Inflammatory macrophage treated with lipopolysaccharide for 4 hours (primary cell): Measurements from ENCODE around the gene PRKCA.
"Not testable (repeated sequence)": the region's sequence is repeated elsewhere in the genome, so short reads cannot be mapped to it uniquely, and the experiment has no call there.

Source experiments
- DNase-seq: peaks from one replicate; pipeline ENCODE4 v3.0.0-alpha.2; 2020

The PRKCA gene

GRCh38 chr17:66292353-66292752 is 10.1 kb upstream of the PRKCA start:
- DNase-seq = no peak

DNA sequence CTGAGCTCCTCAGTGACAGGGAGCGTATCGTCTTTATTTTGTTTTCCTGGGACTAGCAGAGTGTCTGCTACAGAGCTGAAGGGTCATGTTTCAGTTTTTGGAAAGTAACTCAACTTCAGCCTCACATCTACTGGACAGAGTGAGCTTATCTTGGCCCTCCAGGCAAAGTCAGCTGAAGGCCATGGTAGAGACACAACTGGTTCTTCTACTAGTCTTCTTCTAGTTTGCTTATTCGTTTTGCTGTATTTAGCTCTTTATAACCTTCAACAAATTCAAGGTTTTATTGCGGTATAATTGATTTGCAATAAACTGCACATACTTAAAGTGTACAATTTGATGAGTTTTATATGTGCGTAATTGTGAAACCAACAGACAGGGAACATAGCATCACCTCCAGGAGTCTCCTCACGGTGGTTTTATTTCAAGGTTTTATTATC is 6.1 kb upstream of the PRKCA start:
- no peak for DNase-seq

DNA sequence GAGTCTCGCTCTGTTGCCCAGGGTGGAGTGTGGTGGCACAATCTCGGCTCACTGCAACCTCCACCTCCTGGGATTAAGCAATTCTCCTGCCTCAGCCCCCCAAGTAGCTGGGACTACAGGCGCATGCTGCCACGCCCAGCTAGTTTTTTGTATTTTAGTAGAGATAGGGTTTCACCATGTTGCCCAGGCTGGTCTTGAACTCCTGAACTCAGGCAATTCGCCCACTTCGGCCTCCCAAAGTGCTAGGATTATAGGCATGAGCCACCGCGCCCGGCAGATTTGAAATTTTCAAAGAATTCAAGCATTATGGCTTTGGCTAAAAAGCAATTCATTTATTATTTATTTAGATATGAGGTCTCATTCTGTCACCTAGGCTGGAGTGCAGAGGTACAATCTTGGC is 5.0 kb upstream of the PRKCA start:
- not testable (repeated sequence) for DNase-seq

GRCh38 chr17:66299711-66300110 is 2.7 kb upstream of the PRKCA start:
- no peak for DNase-seq

GRCh38 chr17:66300956-66301355 is 1.5 kb upstream of the PRKCA start:
- DNase-seq = no peak

DNA sequence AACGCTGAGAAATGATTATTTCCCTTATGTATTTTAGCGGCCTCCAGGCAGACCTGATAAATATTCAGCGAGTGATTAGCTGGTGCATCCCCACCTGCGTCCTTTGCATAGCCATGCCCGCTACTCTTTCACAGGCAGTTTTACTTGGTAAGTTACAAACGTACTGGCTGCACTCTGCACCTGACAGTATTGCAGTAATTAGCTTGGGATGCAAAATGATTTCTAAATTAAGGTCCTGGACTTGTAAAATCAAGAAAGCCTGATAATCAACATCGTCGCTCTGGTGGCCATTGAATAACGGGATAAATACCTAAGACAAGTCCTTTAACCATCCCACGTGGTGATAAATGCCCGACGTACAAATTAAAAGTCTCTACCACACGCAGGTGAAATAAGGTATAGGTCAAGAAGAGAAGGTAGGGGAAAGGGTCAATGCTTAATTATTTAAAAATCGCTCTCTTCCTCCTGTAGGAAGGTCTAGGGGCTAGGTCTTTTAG is 998 bp upstream of the PRKCA start:
- DNase-seq = no peak

DNA sequence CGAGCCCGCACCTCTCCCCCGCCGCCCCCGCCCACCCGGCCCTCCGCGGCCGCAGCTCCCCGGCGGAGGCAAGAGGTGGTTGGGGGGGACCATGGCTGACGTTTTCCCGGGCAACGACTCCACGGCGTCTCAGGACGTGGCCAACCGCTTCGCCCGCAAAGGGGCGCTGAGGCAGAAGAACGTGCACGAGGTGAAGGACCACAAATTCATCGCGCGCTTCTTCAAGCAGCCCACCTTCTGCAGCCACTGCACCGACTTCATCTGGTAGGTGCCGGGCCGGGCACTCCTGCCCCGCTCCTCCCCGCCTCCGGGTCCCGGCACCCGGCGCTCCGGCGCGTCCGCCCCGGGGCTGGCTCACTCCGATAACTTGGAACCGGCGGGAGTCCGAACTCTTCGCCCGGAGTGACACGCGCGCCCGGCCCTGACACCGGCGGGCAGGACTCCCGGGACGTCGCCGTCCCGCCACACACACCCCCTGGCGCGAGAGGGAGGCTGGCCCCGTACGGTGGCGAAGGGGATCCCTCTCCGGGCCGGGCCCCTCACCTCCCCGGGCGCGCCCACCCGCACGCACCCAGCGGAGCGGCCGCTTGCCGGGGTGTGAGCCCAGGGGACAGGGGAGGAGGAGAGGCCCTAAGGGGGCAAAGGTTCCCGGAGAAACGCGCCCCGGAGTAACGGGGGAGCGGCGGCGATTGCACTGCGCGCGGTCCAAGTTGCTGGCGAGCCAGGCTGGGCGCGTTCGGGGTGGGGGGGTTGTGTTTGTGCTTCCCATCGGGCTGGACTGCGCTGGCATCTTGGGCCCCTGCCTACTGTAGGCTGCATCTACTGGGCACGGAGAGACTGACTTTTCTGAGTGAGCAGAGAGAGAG is 581 bp downstream of the PRKCA start:
- DNase-seq = peak; percentile 37

GRCh38 chr17:66304304-66305174 is 2.1 kb downstream of the PRKCA start:
- no peak for DNase-seq

- no peak for DNase-seq
Measured at GRCh38 chr17:66306446-66306845, 4.0 kb downstream of the PRKCA start.

DNA sequence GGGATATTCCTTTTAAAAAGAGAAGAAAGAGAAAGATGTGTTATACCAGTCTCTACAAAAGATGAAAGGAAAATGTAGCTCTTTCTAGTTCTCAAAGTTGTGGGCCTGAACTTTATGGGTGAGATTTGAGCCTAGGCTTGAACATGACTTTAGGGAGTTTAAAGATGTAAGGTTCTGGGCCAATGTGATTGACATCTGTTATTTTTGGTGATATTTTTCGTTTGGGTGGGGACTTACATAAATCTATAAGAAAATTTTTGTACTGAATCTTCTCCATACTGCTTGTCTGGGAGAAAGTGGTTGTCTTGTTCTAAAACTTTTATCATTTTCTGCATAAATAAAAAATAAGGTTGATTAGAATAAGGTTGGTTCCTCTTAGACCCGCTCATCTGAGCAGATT is 4.8 kb downstream of the PRKCA start:
- DNase-seq = no peak

DNA sequence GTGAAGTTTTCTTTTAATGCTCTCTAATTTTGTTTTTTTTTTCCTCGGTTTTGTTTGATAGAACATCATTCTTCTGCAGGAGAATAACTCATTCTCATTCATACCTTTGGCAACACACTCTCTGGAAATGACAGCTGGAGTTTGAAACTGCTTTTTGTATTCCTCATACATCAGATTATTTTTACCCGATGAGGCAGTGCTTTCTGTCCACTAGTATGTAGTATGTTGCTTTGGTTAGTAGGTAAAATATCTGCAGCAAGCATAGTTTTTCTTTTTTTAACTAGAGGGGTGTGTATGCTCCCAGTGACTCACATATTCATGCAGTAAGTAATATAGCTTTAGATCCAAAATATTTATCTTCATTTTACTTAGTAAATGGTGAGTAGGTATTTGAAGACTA is 6.4 kb downstream of the PRKCA start:
- DNase-seq = no peak

- DNase-seq = no peak
Measured at GRCh38 chr17:66309793-66310192, 7.4 kb downstream of the PRKCA start.

DNA sequence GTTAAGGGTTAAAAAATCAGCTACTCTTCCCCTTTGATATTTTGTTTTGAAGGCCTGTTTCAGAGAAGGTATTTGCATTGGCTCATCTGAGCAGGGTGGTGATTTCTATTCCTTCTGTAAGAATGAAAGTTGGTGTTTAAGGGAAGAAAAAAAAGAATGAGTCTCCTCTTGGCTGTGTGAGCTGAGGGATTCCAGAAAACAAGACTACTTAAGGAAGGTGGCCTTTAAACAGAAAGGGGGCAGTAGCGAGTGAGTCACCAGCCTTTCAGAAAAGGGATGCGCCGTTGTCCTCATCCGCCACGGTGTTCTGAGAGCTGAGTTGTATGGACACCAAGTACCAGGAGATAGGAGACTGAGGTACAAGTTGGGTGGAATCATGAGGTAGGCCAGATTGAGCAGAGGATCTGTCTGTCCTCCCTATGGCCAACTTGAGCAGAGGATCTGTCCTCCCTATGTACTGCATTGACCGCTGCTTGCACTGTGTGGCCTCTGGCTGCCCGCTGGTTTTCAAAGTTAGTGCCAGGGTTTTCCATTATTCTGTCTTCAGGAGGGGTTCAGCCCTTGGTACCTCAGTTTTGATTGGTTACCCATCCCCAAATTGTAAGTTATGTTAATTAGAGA is 8.2 kb downstream of the PRKCA start:
- DNase-seq = no peak

DNA sequence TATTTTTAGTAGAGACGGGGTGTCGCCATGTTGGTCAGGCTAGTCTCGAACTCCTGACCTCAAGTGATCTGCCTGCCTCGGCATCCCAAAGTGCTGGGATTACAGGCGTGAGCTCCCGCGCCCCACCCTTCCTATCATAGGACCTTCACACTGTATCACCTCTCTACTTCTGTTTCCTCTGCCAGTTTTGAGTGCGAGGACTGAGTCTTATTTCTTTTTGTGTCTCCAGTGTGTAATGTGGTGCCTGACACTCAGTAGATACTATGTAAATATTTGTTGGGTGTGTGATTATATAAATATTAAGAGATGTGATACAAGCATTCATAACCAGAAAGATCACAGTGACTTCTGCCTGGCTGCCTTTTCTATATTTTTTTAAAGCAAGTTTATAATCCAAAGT is 10.5 kb downstream of the PRKCA start:
- DNase-seq = no peak

DNA sequence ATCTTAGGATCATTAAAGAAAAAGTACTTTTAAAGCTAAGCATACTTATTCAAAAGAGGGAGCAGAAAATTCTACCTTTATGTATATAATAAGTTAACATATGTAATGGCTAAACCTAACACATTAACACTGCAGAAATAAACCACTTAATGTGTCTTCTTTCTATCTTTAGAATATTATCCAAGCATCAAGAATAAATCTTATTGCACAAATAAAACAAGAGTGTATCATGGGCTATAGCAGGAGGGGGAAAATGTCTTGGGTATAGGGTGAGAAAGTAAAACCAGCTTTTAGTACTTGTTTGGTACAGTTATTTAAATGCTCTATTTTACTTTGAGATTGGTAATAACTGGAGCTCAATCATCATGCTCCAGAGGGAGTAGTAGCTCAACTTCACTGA is 10.9 kb downstream of the PRKCA start:
- no peak for DNase-seq

DNA sequence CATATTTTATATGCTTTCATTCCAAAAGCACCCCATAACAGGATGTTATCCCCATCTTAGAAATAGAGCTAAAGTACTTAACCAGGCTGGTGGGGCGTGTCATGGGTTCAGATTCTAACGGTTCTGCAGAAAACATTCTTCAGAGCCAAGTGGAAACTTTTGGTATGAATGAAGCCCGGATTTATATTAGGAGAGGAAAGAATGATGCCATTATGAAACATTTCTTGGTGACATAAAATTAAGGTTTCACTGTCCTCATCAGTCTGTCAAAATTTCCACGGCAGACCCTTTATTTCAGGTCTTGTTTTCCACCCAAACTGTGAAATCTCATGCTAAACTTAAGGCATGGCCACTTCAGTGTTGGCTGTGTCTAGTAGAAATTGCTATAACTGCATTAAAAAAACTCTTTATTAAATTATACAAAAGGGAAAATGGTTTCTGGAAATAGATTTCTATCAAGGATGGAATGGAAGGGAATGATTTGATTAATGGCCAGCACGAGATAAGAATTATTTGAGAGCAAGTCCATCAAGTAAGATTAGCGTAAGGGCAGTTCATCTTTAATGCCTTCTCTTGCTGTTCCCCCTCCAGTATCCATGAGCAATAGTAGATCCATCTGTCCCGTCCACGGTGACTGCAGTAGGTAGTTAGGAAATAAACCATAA is 11.7 kb downstream of the PRKCA start:
- DNase-seq = no peak

GRCh38 chr17:66317629-66318028 is 15.2 kb downstream of the PRKCA start:
- DNase-seq = no peak

DNA sequence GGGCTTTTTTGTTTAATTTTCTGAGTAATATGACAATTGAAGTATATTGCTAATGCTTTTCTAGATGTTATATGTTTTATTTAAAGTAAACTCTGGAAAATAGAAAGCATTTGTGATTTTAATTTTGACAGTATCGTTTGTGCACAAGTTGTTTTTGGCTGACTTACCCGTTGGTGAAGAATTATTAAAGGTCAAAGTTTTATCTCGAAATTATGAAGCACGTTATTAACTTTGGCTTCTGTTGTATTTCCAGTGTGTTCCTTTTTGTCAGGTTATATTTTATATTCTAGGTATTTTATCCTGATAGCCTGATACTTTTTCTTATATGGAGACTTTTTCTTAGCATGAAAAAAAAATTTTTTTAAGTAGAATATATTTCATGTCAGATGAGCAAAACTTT is 16.8 kb downstream of the PRKCA start:
- no peak for DNase-seq

GRCh38 chr17:66322764-66323163 is 20.4 kb downstream of the PRKCA start:
- no peak for DNase-seq

DNA sequence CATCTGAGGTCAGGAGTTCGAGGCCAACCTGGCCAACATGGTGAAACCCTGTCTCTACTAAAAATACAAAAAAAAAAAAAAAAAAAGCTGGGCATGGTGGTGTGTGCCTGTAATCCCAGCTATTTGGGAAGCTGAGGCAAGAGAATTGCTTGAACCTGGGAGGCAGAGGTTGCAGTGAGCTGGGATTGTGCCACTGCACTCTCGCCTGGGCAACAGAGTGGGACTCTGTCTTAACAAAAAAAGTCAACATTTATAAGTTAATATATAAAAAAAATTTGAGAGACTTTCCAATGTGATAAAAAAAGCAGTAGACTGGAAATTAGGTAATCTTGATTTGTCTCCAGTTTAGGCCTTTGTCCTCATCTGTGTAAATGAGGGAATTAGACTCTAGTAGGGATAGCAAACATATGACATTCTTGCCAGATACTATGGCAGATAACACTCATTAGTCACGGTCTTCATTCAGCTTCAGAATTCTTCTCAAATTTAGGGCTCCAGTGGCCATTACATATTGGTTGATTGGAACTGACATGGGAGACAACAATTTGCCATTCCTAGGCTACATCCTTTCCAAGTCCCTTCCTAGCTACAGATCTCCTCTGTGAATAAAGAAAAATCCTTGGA is 22.1 kb downstream of the PRKCA start:
- DNase-seq = not testable (repeated sequence)

GRCh38 chr17:66326476-66327047 is 24.1 kb downstream of the PRKCA start:
- no peak for DNase-seq

DNA sequence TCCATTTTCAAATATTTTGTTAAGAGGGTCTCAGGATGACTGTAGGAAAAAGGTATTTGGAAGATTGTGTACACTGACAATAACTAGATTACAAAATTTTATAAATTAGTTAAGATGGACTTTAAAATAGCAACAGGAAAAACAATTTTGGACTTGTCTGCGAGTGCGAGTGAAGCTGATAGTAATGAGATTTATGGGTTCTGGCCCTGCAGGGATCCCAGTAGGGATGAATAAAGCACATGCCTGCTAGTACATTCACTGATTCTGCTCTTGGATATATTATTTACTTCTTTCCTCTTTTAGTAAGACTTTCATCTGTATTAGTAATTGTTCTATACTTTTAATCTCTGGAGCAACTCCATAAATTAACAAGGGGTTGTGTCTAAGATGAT is 28.2 kb downstream of the PRKCA start:
- DNase-seq = no peak
